ENCODE measurements around the gene MKNK2.

GRCh38 chr19:2081873-2082810, 31.1 kb upstream of the MKNK2 start:
- TF ChIP-seq CTCF (IDR thresholded peaks at IDR 0.05) (no peak), POLR2A (IDR thresholded peaks at IDR 0.05) (no peak)

Data from uterus (tissue), 2 donors.